Ascending aorta (tissue), 2 donors: ENCODE results near the gene WWP2. TPM values are rescaled to one million over a fixed set of nuclear protein-coding genes. Genes with fewer than 3 reads are reported as not detected.
A peak's percentile ranks its signal among the peaks of the same experiment; 100 is the strongest.

ENCODE experiments used
- DNase-seq, 2 donors: peaks; one replicate each; pipeline ENCODE4 v3.0.0-alpha.2; 2019; ENCODE audit warnings: low spot score in 2 of 2
- H3K27ac ChIP-seq, 2 donors: fragments of 200-600 bp; sonication (generic); one replicate each; pipeline ENCODE4 v1.5.1; 2016 to 2017; ENCODE audit warnings: mild to moderate bottlenecking in 1 of 2
- H3K27me3 ChIP-seq: fragments of 200-600 bp; sonication (generic); one replicate; pipeline ENCODE4 v1.5.1; 2017
- H3K36me3 ChIP-seq, 2 donors: fragments of 200-600 bp; sonication (generic); one replicate each; pipeline ENCODE4 v1.5.1; 2016
- H3K4me1 ChIP-seq, 2 donors: fragments of 200-600 bp; sonication (generic); one replicate each; pipeline ENCODE4 v1.5.1; 2016 to 2017; ENCODE audit warnings: mild to moderate bottlenecking in 1 of 2
- H3K4me3 ChIP-seq, 2 donors: fragments of 200-600 bp; sonication (generic); one replicate each; pipeline ENCODE4 v1.5.1; 2016 to 2017; ENCODE audit warnings: mild to moderate bottlenecking in 1 of 2
- H3K9me3 ChIP-seq, 2 donors: fragments of 200-600 bp; sonication (generic); one replicate each; pipeline ENCODE4 v1.5.1; 2016
- CTCF ChIP-seq, 3 experiments: fragments of 200-600 bp in 2 of 3; fragments of 450-650 bp in 1 of 3; sonication (generic) in 2 of 3; IDR thresholded peaks; one replicate each; pipeline ENCODE4 v1.5.1; 2016 to 2019; ENCODE audit warnings: antibody characterized with exemption in 3 of 3, mild to moderate bottlenecking in 1 of 3, moderate library complexity in 1 of 3
- intact Hi-C: fragments of 100-400 bp; cut with DNase I; formaldehyde crosslinking; loops from one replicate; pipeline ENCODE4 v1.15.1; 2023
- total RNA-seq: library from RNA; depleted of rRNA; stranded (reverse); fragments of >200 nt; gene quantifications from one replicate; pipeline ENCODE4 v1.1.0, GENCODE V29; 2016

The WWP2 gene
- total RNA-seq, 1 donor from 2014 or later: 71.2 TPM

DNA sequence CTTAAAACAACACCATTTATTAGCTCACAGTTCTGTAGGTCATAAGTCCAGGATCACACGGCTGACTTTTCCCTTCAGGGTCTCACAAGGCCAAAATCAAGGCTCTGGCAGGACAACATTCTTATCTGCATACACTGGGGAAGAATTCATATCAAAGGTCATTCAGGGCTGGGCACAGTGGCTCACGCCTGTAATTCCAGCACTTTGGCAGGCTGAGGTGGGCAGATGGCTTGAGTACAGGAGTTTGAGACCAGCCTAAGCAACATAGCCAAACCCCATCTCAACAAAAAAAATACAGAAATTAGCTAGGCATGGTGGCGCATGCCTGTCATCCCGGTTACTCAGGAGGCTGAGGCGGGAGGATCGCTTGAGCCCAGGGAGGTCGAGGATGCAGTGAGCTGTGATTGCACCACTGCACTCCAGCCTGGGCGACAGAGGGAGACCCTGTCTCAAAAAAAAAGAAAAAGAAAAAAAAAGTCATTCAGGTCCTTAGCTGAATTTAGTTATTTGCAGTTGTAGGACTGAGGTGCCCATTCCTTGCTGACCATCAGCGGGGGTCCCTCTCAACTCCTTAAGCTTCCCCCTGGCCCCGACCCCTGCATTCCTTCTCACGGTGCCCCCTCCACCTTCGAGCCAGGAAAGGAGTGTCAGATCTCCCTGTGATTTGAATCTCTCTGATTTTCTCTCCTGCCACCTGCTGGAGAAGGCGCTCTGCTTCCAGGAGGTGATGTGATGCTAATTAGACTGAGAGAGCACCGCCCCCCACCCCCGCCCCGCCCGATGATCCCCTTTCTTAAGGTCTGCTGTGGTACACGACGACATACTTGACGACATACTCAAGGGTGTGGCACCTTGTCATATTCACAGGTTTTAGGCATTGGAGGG, 97.2 kb downstream of the WWP2 start:
- Histone ChIP-seq H3K36me3 (no peaks in the 10 kb centered on the region), H3K4me1 (peaks cover 13 to 36% of the 10 kb centered on the region in 2 donors), H3K9me3 (no peaks in the 10 kb centered on the region), H3K27ac (peak overlapping the region; percentile 86 to 94), H3K27me3 (no peaks in the 10 kb centered on the region), H3K4me3 (no peak overlapping the region)
- intact Hi-C loops: no loop called here
- peak in 2 of 3 experiments; percentile 24 to 53 for TF ChIP-seq CTCF (IDR thresholded peaks at IDR 0.05)
- no peak for DNase-seq

DNA sequence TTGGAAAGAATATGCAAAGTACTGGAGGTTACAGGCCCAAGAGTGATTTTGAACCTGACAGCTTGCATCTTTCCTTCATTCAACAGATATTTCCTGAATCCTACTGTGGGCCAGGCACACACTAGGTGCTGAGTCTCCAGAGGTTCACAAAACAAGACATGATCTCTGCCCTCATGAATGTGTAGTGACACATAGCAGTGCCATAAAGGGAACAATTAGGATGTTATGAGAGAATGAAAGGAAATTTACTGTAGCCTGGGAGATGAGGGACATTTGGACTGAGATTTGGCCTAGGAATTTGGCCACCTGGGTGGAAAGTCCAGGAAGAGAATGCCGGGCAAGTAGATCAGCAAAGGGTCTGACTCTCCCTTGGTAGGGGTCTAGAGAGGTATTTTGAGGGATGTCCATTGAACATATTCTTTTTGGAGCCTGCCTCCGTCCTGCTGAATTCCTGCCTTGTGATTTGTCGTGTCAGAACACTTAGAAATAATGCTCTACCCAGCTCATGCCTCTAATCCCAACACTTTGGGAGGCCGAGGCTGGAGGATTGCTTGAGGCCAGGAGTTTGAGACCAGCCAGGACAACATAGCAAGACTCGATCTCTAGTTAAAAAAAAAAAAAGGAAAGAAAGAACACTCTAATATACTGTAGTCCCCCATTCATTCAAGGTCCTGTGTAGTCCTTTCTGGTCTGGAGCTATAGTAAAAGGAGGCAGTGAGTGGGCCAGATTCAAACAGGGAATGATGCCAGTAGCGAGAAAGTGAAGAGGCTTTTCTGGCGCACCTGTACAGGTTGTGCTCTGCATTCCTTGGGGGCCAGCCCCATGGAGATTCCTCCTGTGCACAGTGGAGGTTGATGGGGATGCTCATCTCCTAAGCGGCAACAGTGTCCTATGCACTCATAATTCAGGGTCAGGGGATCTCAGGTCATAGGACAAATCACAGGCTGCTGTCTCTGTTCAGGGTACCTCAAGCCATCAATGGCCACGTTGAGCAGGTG, 98.4 kb downstream of the WWP2 start:
- H3K4me3 ChIP-seq: peak overlapping the region; percentile 23 to 29
- H3K36me3 ChIP-seq: no peaks in the 10 kb centered on the region
- H3K9me3 ChIP-seq: no peaks in the 10 kb centered on the region
- no peak for DNase-seq
- H3K27me3 ChIP-seq: no peaks in the 10 kb centered on the region
- TF ChIP-seq CTCF (IDR thresholded peaks at IDR 0.05): no peak
- H3K4me1 ChIP-seq: peaks cover 13 to 30% of the 10 kb centered on the region in 2 donors
- peak overlapping the region; percentile 86 to 94 for H3K27ac ChIP-seq
- intact Hi-C loops: loop anchor here (1.0 to 5.0 kb wide), 4 partner anchors 11 to 64 kb away; no protein-coding TSS in a partner anchor

DNA sequence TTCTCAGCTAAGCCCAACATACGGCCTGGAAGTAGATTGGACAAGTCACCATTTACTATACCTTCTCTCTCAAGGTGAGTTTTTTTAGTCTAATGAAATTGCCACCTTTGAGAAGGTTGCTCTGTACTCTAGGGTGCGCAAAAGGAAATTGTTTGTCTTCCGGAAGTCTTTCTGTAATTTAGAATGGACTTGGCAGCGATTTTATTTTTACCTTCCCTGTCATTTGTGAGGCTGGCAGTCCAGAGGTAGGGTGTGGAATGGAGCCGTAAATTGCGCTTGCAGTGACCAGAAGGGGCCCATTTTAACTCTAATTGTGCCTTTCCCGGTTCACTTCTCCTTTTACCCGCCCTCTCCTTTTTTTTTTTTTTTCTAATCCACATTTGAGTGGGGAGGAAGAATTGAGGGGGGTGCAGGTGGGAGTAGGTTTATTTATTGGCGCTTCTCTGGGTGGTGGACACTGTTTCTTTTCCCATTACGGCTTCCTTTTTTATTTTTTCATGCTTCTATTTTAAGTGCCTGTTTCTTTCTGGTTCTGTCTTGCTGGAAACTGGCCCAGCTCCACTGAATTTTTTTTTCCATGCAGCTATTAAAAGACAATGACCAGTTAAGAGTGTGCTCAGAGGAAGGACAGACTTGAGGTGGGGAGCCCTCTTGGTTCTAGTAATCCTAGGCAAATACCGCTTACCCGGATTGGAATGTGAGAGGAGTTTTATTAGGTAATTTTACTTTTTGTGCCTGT, 99.3 kb downstream of the WWP2 start:
- Histone ChIP-seq H3K4me3 (peak overlapping the region; percentile 29 to 31), H3K36me3 (no peaks in the 10 kb centered on the region), H3K4me1 (peaks cover 13 to 30% of the 10 kb centered on the region in 2 donors), H3K9me3 (no peaks in the 10 kb centered on the region), H3K27ac (peak overlapping the region; percentile 86 to 94), H3K27me3 (no peaks in the 10 kb centered on the region)
- TF ChIP-seq CTCF (IDR thresholded peaks at IDR 0.05): no peak
- intact Hi-C loops: loop anchor here (1.0 to 5.0 kb wide), 4 partner anchors 12 to 64 kb away; no protein-coding TSS in a partner anchor
- peak in 1 of 2 donors; percentile 86 for DNase-seq

GRCh38 chr16:69863401-69864281, 101.5 kb downstream of the WWP2 start:
- intact Hi-C loops: loop anchor here (5.0 kb wide), 1 partner anchor 66 kb away; no protein-coding TSS in a partner anchor
- Histone ChIP-seq H3K27me3 (no peaks in the 10 kb centered on the region), H3K4me1 (peaks cover 13 to 30% of the 10 kb centered on the region in 2 donors), H3K4me3 (no peak overlapping the region), H3K27ac (peak overlapping the region; percentile 86 to 94), H3K9me3 (no peaks in the 10 kb centered on the region), H3K36me3 (no peaks in the 10 kb centered on the region)
- TF ChIP-seq CTCF (IDR thresholded peaks at IDR 0.05): no peak
- no peak for DNase-seq
